Duodenal mucosa (tissue), 2 donors: ENCODE data around the gene PPP3CA.

Experiments
- H3K27ac ChIP-seq: one replicate; pipeline ENCODE4 v1.7.0; 2013; ENCODE audit warnings: low read depth, low read length
- H3K27me3 ChIP-seq, 2 donors: one replicate each; pipeline ENCODE4 v1.7.0; 2013; ENCODE audit warnings: low read length in 2 of 2, control low read depth in 1 of 2; ENCODE audit not compliant: insufficient read depth in 2 of 2, control insufficient read depth in 1 of 2
- H3K36me3 ChIP-seq, 2 donors: one replicate each; pipeline ENCODE4 v1.7.0; 2013; ENCODE audit warnings: low read length in 2 of 2, control low read depth in 1 of 2; ENCODE audit not compliant: insufficient read depth in 2 of 2, control insufficient read depth in 1 of 2
- H3K4me1 ChIP-seq, 2 donors: one replicate each; pipeline ENCODE4 v1.7.0; 2013; ENCODE audit warnings: low read length in 2 of 2, control low read depth in 1 of 2; ENCODE audit not compliant: insufficient read depth in 2 of 2, control insufficient read depth in 1 of 2
- H3K4me3 ChIP-seq, 2 donors: one replicate each; pipeline ENCODE4 v1.7.0; 2013; ENCODE audit warnings: low read length in 2 of 2, low read depth in 1 of 2
- H3K9ac ChIP-seq, 2 donors: one replicate each; pipeline ENCODE4 v1.7.0; 2013; ENCODE audit warnings: low read length in 2 of 2, low read depth in 1 of 2
- H3K9me3 ChIP-seq, 2 donors: one replicate each; pipeline ENCODE4 v1.7.0; 2013; ENCODE audit warnings: low read length in 2 of 2, control low read depth in 1 of 2; ENCODE audit not compliant: control insufficient read depth in 1 of 2

PPP3CA gene

DNA sequence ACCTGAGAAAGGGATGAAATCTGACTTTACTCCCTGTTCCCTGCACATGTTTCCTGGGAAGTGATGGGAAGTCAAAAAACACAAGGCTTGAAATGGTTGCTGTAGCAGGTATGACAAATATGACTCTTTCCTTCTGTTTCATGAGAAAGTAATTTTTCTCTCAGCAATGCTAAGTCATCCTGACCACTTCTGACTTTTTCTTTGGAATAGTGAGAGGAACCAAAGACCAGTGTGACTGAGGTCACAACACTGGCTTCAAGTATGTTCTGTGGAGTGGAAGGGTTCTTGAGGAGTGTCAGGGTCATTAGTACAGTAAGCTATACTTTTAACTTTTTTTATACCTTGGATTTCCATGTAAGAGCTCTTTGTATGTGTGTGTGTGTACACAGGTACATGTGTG lies 225.3 kb downstream of the PPP3CA start:
- Histone ChIP-seq H3K9me3 (no peaks in the 10 kb centered on the region), H3K4me1 (no peaks in the 10 kb centered on the region), H3K36me3 (no peaks in the 10 kb centered on the region), H3K9ac (no peak overlapping the region), H3K27me3 (no peaks in the 10 kb centered on the region), H3K4me3 (no peak overlapping the region), H3K27ac (no peak overlapping the region)

DNA sequence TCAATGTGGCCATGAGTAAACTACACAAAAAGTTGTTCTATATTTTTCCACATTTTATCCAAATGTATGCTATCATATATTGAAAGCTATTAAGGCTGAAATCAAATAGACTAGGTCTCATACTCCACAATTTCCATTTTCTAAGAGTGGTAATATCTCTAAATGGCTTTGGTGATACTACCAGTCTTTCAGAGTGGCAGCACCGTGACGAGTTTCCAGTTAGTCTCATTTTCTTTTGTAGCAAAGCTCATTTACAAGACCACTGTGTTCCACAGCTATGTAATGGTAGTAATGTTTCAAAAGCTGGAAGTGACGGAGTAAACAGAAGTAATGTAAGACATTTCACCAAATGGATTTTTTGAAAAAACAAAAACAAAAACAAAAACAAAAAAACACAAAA lies 228.2 kb downstream of the PPP3CA start:
- Histone ChIP-seq H3K36me3 (no peaks in the 10 kb centered on the region), H3K4me1 (peaks cover 6% of the 10 kb centered on the region in 2 donors), H3K27ac (no peak overlapping the region), H3K9ac (no peak overlapping the region), H3K9me3 (no peaks in the 10 kb centered on the region), H3K4me3 (no peak overlapping the region), H3K27me3 (no peaks in the 10 kb centered on the region)

DNA sequence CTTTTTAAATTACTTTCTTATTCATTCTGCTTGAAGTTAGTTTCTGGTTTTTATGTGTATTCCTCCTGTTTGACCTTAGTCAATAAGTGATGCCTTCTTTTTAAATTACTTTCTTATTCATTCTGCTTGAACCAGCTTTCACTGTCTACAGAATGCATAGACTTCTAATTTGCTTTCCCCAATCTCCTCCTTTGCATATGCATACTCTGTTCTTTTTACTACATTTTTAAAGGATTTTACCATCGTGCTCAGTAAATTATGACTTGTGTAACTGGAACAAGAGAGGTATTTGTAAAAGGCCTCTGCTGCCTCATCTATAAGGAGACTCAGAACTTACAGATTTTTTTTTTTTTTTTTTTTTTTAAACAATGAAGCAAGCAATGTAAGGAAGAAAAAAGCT lies 228.7 kb downstream of the PPP3CA start:
- no peak overlapping the region for H3K4me3 ChIP-seq
- H3K9ac ChIP-seq, result no peak overlapping the region
- no peaks in the 10 kb centered on the region for H3K27me3 ChIP-seq
- H3K4me1 ChIP-seq, result peaks cover 6% of the 10 kb centered on the region in 2 donors
- no peaks in the 10 kb centered on the region for H3K9me3 ChIP-seq
- no peaks in the 10 kb centered on the region for H3K36me3 ChIP-seq
- no peak overlapping the region for H3K27ac ChIP-seq

DNA sequence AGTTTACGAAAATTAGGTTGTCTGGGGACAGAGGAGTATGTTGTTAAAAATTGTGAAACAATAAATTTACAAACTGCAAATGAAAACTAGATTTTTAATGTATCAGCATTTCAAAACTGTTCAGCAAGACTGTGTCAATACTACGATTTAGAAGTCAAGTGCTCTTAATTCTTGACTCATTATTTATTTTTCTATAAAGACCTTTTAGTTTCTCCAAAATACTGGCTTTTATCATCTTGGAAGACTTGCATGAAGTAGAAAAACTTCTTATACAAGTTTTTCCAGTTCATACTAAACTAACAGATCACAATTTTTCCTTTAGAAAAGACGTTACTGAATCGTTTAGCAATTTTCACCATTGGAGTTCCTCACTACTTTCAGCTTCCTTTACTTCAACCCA lies 231.4 kb downstream of the PPP3CA start:
- no peaks in the 10 kb centered on the region for H3K36me3 ChIP-seq
- no peak overlapping the region for H3K27ac ChIP-seq
- H3K4me3 ChIP-seq, result no peak overlapping the region
- no peak overlapping the region for H3K9ac ChIP-seq
- H3K4me1 ChIP-seq, result peaks cover 6% of the 10 kb centered on the region in 2 donors
- H3K27me3 ChIP-seq, result no peaks in the 10 kb centered on the region
- no peaks in the 10 kb centered on the region for H3K9me3 ChIP-seq

DNA sequence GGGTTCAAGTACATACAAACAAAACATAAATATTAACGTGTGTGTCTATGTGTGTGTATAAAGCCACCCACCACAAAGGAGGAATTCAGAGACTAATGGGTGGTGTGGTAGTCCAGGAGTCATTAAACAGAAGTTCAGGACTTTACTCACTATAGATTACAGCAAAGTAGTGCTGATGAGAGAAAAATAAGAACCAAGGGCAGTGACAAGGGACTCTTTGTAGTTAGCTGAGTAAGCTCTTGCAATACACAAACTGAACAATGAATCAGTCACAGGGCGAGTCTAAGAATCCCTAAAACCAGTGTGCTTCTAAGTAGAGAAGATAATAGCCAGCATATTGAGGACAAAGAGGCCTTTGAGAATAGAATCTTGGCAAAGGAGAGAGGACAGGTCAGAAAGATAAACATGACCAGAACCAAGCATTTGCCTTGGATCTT lies 232.4 kb downstream of the PPP3CA start:
- H3K27ac ChIP-seq, result no peak overlapping the region
- no peaks in the 10 kb centered on the region for H3K27me3 ChIP-seq
- no peak overlapping the region for H3K4me3 ChIP-seq
- no peak overlapping the region for H3K9ac ChIP-seq
- H3K9me3 ChIP-seq, result no peaks in the 10 kb centered on the region
- H3K36me3 ChIP-seq, result no peaks in the 10 kb centered on the region
- peaks cover 6% of the 10 kb centered on the region in 2 donors for H3K4me1 ChIP-seq

DNA sequence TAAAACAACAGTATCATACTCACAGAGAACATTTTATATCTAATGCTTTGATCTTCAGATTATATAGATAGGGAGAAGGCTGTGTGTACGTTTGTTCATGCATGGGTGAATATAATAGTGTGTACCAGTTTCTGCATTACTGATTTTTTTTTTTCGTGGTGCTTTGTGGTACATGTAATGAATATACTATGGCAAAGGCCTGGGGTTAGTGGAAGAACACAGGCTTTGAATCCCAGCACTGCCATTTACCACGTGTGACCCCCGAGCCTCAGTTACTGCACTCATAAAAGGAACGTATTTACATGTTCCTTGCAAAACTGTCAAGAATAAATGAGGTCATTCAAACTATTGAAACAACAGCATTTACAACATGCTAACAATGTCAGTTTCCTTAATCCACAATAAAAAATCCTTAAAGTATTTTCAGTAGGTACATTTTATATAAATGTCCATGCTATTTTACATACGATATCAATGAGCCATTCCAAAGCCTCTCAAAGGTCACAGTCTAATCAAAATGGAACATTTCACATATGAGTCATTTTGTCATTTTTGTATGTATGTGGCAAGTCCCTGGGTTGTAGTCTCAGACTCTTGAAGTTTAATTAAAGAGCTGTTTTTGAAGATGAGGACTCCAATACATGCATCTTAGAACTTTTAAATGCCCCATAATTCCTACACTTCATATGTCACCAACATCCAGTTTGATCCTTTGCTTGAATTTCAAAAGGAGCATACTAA lies 242.8 kb downstream of the PPP3CA start:
- H3K9ac ChIP-seq, result no peak overlapping the region
- no peaks in the 10 kb centered on the region for H3K27me3 ChIP-seq
- no peak overlapping the region for H3K27ac ChIP-seq
- H3K36me3 ChIP-seq, result no peaks in the 10 kb centered on the region
- no peaks in the 10 kb centered on the region for H3K9me3 ChIP-seq
- H3K4me1 ChIP-seq, result peaks cover 10 to 11% of the 10 kb centered on the region in 2 donors
- no peak overlapping the region for H3K4me3 ChIP-seq

DNA sequence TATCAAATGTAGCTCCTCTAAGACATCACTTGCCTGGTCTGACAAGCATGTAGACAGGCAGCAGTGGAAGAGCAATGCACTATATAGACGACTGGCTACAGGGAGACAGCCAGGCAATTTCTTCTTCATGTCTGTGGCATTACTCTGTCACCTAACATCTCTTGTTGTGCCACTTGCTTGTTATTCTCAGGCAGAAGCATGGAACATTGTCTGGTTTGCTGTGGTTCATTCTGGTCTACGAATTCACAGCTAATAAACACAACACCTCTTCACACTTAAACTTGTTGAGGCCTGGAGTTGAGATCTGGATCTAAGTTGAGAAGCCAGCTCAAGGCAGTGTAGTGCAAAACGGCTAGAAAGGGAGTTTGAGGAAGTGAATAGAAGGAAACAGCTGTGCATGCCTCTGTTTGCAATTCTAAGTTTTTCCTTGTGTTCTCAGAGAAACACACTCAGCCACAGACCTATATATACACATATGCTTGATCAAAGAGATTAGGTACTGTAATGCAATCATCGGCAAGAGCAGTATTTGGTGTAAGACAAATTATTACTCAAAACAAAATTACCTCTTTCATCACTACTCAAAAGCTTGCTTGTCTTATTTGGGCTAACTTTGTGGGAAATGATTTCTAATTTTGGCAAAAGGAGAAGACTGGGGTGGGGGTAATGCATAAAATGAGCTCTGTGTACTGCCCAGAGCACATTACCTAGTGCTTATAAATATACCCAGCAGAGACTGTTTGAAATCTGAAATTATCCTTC lies 243.8 kb downstream of the PPP3CA start:
- Histone ChIP-seq H3K36me3 (no peaks in the 10 kb centered on the region), H3K27ac (no peak overlapping the region), H3K4me3 (no peak overlapping the region), H3K9ac (no peak overlapping the region), H3K9me3 (no peaks in the 10 kb centered on the region), H3K4me1 (peaks cover 10 to 11% of the 10 kb centered on the region in 2 donors), H3K27me3 (no peaks in the 10 kb centered on the region)

DNA sequence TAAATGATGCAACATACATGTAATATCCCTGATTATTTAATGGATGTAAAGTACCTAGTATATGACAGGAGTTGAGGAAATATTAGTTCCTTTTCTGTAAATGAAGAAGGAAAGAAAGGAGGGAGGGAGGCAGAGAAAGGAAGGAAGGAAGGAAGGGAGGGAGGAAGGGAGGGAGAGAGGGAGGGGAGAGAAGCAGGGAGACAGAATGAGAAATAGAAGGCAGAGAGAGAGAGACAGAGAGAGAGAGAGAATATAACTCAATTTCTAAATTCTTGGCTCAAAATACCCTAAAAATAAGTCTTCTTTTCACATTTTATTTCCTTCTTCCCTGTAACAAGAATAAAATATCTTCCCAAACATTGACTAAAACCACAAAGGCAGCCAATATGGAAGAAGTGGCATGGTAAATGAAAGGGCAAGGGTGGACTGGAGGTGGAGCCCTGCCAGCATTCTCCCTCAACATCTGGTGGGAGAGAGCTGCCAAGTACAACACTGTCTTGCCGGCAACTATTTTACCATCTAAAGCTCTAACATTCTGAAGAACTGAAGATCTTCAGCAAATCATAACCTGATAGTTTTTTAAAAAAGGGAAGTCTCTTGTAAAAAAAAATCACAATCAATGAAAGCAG lies 245.1 kb downstream of the PPP3CA start:
- Histone ChIP-seq H3K36me3 (peaks cover 0 to 4% of the 10 kb centered on the region in 2 donors), H3K4me3 (no peak overlapping the region), H3K27ac (no peak overlapping the region), H3K9ac (no peak overlapping the region), H3K4me1 (peaks cover 10 to 11% of the 10 kb centered on the region in 2 donors), H3K9me3 (no peaks in the 10 kb centered on the region), H3K27me3 (no peaks in the 10 kb centered on the region)

DNA sequence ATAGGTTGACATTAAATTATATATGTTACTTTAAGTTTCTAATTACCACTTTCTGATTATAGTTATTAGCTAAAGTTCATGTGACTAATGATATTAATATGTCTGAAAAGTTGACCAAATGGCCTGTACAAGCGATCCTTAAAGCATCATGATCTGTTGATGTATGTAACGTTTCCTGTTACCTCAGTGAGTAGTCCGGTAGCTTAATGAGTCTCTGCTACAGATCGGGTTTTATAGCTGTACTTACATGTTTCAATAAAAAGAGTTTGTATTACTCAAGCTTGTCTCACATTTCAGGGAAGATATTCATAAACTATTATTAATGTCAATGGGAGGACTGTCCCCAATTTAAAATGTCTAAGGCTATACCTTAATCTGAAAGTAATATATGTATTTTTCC lies 246.3 kb downstream of the PPP3CA start:
- no peaks in the 10 kb centered on the region for H3K9me3 ChIP-seq
- no peak overlapping the region for H3K4me3 ChIP-seq
- H3K4me1 ChIP-seq, result peaks cover 10 to 11% of the 10 kb centered on the region in 2 donors
- no peaks in the 10 kb centered on the region for H3K27me3 ChIP-seq
- peaks cover 0 to 4% of the 10 kb centered on the region in 2 donors for H3K36me3 ChIP-seq
- no peak overlapping the region for H3K27ac ChIP-seq
- H3K9ac ChIP-seq, result no peak overlapping the region
